Activated CD8-positive, alpha-beta memory T cell treated with anti-CD3 and anti-CD28 coated beads for 36 hours (primary cell): ENCODE measurements around the gene TMEM98. TPM values are rescaled to one million over a fixed set of nuclear protein-coding genes. Genes with fewer than 3 reads are reported as not detected.
"Not testable (repeated sequence)": the region's sequence is repeated elsewhere in the genome, so short reads cannot be mapped to it uniquely, and the experiment has no call there.

Experiments used
- CTCF ChIA-PET: fragments of 350-600 bp; sonication (Branson Sonifier 250); formaldehyde crosslinking; loops from one replicate; lab custom pipeline; 2021; ENCODE audit warnings: antibody characterized with exemption; lab: Charles Lee
- POLR2A ChIA-PET: fragments of 350-600 bp; sonication (Branson Sonifier 250); formaldehyde crosslinking; loops from one replicate; lab custom pipeline; 2021; ENCODE audit warnings: antibody characterized with exemption; lab: Charles Lee
- total RNA-seq, 2 experiments: library from RNA; stranded (reverse); gene quantifications; one replicate each; pipeline ENCODE4 v1.2.3, GENCODE V29; 2021

Gene TMEM98
- total RNA-seq, 2 experiments from 2014 or later = not detected

DNA sequence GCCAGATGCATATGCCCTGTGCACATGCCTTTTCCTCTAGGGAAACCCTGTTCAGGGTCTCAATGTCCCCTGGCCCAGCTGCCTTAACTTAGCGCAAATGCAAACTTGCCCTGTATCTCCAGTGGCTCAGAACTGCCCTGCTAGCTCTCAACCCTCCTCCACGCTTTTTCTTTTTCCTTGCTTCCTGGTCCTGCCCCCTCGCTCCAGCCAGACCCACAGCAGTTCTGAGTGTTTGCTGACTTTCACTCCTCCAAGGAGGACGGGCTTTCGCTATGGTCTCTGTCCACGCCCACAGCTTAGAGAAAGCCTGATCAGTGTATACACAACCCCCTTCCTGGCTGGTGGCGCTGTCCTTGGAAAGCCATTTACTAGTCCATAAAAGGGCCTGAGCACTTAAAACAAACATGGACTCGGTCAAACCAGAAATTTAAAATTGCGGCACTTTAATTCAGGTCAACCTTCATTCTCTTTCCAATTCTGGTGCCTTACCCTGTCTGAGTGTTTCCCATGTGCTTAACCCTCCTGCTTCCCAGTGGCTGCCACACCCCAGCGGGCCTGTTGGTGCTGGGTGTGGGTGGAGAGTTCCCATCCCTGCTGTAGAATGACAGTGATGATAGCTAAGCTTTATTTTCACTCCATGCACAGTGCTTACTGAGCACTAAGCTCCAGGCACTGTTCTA lies 15.6 kb upstream of the TMEM98 start:
- CTCF ChIA-PET = interaction anchor here (1.5 kb wide), 1 partner anchor 35 kb away, joined by 7 read pairs; the partner anchor contains the start of gene MYO1D
- POLR2A ChIA-PET = no interaction called here

DNA sequence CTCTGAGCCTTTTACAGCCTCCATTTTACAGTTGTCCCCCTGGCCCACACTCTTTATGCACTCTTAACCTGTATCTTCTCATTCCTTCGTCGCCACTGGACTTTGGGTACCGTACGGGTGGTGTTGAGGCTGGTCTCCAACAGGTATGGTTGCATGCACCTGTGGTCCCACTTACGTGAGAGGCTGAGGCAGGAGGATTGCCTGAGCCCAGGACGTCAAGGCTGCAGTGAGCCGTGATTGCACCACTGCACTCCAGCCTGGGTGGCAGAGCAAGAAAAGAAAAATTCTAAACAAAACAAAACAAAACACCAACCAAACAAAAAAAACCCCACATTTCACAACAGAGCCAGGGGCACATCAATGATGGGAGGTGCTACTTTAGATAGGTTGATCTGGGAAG lies 14.4 kb upstream of the TMEM98 start:
- CTCF ChIA-PET = interaction anchor here (1.1 to 1.2 kb wide), 2 partner anchors 23 to 131 kb away, joined by 5 to 6 read pairs; no protein-coding TSS in a partner anchor
- POLR2A ChIA-PET = interaction anchor here (1.4 kb wide), 1 partner anchor 37 kb away, joined by 5 read pairs; the partner anchor contains the start of gene MYO1D

- CTCF ChIA-PET = interaction anchor here (1.1 to 1.2 kb wide), 2 partner anchors 22 to 131 kb away, joined by 5 to 6 read pairs; no protein-coding TSS in a partner anchor
- POLR2A ChIA-PET = interaction anchor here (1.4 kb wide), 1 partner anchor 38 kb away, joined by 5 read pairs; the partner anchor contains the start of gene MYO1D
Observed at GRCh38 chr17:32914181-32914580, 13.8 kb upstream of the TMEM98 start.

GRCh38 chr17:32915245-32915644 lies 12.7 kb upstream of the TMEM98 start:
- ChIA-PET POLR2A (interaction anchor here (0.5 kb wide), 1 partner anchor 391 kb away, joined by 3 read pairs; no protein-coding TSS in a partner anchor), CTCF (interaction anchor here (0.6 kb wide), 1 partner anchor 48 kb away, joined by 3 read pairs; no protein-coding TSS in a partner anchor)

DNA sequence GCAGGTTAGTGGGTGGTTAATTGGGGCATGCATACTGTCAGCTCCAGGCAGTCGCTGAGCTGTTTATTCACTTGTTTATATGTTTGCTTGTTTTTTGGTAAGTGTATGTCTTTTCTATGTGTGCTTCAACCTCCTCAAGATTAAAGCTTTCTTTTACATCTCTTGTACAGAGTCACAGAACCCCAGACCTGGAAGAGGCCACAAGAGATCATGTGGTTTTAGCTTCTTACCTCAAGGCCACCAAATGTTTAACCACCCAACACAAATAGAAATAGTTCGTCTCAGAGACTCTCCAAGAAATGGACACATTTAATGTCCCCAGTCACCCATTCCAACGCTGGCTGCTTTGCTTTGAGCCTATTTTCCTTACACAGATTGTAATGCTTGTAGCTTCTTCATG lies 11.8 kb upstream of the TMEM98 start:
- ChIA-PET CTCF (interaction anchor here (1.0 kb wide), 2 partner anchors 20 to 391 kb away, joined by 3 read pairs; no protein-coding TSS in a partner anchor), POLR2A (no interaction called here)

- ChIA-PET POLR2A (no interaction called here), CTCF (no interaction called here)
Observed at GRCh38 chr17:32917081-32917480, 10.9 kb upstream of the TMEM98 start.

DNA sequence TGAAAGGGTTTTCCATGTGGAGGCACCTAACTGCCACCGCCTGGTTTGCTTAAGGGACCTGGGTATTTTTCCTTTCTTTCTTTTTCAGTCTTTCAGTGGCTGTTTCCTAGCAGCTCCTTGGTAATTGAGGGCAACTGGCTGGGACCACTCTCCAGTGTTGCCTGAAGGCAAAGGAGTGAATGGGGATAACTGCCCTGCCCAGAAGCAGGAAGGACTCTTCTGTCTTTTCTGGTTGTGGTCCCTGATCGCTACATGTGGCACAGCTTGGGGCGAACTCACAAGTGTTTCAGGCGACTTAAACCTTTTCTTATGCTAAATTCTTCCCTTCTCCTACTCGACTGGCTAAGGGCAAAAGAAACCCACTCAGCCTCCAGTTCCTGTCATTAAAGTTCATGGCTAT lies 10.1 kb upstream of the TMEM98 start:
- ChIA-PET CTCF (no interaction called here), POLR2A (no interaction called here)

DNA sequence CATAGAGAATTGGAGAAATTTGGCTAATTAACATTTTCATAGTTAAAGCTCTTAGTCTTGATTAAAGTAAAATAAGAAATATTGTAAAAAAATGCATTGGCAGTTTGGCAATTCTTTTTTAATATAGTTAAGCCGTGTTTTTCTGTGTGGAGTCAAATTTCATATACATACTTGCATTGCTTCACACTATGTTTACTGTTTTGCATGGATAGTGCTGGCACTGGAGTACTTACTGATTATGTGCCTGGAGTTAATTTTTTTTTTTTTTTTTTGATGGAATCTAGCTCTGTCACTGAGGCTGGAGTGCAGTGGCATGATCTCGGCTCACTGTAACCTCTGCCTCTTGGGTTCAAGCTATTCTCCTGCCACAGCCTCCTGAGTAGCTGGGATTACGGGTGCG lies 8.1 kb upstream of the TMEM98 start:
- CTCF ChIA-PET, POLR2A ChIA-PET: not testable (repeated sequence)

GRCh38 chr17:32920293-32920692 lies 7.7 kb upstream of the TMEM98 start:
- CTCF ChIA-PET = interaction anchor here (0.6 kb wide), 1 partner anchor 703 kb away, joined by 3 read pairs; no protein-coding TSS in a partner anchor
- POLR2A ChIA-PET = no interaction called here

GRCh38 chr17:32921017-32921416 lies 6.9 kb upstream of the TMEM98 start:
- ChIA-PET POLR2A (no interaction called here), CTCF (interaction anchor here (0.6 kb wide), 1 partner anchor 704 kb away, joined by 3 read pairs; no protein-coding TSS in a partner anchor)

GRCh38 chr17:32923905-32924304 lies 4.0 kb upstream of the TMEM98 start:
- POLR2A ChIA-PET, CTCF ChIA-PET: not testable (repeated sequence)

GRCh38 chr17:32926183-32926582 lies 1.8 kb upstream of the TMEM98 start:
- ChIA-PET POLR2A (no interaction called here), CTCF (no interaction called here)

DNA sequence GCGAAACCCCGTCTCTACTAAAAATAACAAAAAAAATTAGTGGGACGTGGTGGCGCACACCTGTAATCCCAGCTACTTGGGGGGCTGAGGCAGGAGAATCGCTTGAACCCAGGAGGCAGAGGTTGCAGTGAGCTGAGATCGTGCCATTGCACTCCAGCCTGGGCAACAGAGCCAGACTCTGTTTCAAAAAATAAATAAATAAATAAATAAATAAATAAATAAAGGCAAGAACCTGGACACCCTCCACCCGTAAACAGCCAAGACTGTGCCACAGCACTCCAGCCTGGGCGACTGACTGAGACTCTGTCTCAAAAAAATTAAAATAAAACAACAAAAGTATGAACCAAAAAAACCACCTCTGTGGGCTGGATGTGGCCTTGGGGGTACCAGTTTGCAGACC lies 1.2 kb upstream of the TMEM98 start:
- CTCF ChIA-PET, POLR2A ChIA-PET: not testable (repeated sequence)

DNA sequence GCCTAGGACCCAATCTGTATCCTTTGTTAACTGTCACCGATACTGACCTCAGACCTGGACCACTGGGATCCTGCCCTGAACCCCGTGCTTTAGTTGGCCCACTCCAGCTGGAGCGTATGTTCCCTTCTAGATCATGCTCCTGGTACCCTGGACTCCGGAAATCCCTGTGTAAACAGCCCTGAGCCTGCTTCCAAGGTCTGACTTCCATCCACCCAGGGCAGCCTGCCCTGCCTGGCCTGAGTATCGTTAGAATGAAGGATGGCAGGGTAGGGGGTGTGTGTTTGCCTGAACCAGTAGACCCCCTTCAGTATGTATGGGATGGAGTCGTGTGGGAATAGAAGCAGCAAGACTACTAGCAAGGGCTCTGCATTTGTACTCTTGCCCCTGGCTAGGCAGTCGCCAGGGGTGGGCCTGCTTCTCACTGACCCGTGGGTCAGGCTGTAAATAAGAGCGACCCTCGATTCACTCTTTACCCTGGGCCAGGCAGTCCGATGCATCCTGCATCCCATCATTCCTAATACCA lies 691 bp upstream of the TMEM98 start:
- CTCF ChIA-PET = no interaction called here
- POLR2A ChIA-PET = no interaction called here

DNA sequence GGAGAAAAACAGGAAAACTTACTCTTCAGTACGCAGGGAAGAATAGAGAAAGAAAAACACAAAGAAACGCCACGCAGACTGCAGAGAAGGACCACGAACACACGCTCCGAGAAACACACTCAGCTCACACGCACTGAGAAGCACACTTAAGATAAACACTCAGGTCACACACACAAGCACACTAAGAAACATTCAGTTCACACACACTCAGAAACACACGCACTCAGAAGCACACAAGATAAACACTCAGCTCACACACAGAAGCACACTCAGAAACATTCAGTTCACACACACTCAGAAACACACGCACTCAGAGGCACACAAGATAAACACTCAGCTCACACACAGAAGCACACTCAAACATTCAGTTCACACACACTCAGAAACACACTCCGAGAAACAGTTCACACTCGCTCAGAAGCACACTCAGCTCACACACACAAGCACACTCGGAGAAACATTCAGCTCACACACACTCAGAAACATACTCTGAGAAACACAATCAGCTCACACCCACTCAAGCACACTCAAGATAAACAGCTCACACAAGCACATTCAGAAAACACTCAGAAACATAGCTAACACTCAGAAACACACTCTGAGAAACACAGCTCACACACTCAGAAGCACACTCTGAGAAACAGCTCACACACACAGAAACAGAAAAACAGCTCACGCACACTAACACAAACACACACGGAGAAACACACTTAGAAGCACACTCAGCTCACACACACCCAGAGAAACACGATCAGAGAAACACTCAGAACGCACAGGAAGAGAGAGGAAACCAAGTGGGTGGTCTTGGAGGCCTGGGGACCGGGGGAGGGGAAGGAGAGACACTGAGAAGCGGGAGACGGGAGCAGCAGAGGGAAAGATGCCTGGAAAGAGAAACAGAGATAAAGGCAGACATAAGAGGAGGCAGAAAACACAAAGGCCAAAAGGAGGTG lies 908 bp downstream of the TMEM98 start:
- POLR2A ChIA-PET = no interaction called here

GRCh38 chr17:32929588-32929987 lies 1.6 kb downstream of the TMEM98 start:
- CTCF ChIA-PET = interaction anchor here (1.0 kb wide), 1 partner anchor 146 kb away, joined by 3 read pairs; no protein-coding TSS in a partner anchor
- POLR2A ChIA-PET = no interaction called here

More for the DNA sequence above, 908 bp downstream of the TMEM98 start:
- CTCF ChIA-PET = interaction anchor here (0.8 to 1.0 kb wide), 2 partner anchors 11 to 146 kb away, joined by 3 read pairs; no protein-coding TSS in a partner anchor

GRCh38 chr17:32930512-32930911 lies 2.6 kb downstream of the TMEM98 start:
- CTCF ChIA-PET = no interaction called here
- POLR2A ChIA-PET = no interaction called here

- POLR2A ChIA-PET = no interaction called here
Observed at GRCh38 chr17:32931686-32932085, 3.7 kb downstream of the TMEM98 start.

DNA sequence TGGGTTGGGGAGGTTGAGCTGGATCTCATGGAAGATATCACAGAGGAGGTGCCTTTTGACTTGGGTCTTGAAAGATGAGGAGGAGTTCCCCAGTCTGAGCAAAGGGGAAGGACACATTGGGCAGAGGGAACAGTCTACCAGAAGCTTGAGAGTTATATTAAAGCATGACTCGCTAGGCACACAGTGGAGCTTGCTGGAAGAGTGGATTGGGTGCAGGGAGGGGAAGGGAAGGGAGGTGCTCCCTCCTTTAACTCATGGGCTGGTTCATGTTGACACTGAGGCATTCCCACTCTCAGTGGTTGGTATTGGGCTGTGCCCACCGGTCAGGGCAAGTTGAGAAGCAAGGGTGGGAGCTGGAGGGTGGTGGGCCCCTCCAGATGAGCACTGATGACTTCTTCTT lies 5.9 kb downstream of the TMEM98 start:
- CTCF ChIA-PET = interaction anchor here (0.7 to 4.2 kb wide), 2 partner anchors 71 to 151 kb away, joined by 3 to 30 read pairs; no protein-coding TSS in a partner anchor
- POLR2A ChIA-PET = no interaction called here

More at GRCh38 chr17:32931686-32932085, 3.7 kb downstream of the TMEM98 start:
- CTCF ChIA-PET = no interaction called here
